ENCODE measurements around the gene CNNM2.
"Not testable (repeated sequence)": the region's sequence is repeated elsewhere in the genome, so short reads cannot be mapped to it uniquely, and the experiment has no call there.

The CNNM2 gene

GRCh38 chr10:103127241-103127640 lies 209.1 kb downstream of the CNNM2 start:
- Histone ChIP-seq H3K27me3 (ENCODE audit: insufficient read depth, low read length, poor library complexity, severe bottlenecking) (no peaks in the 10 kb centered on the region), H3K9me3 (ENCODE audit: insufficient read depth, low read depth, low read length) (no peaks in the 10 kb centered on the region), H3K4me2 (ENCODE audit: low read depth, low read length, poor library complexity, severe bottlenecking) (no peak overlapping the region), H3K9me2 (replicated peaks; ENCODE audit: low read depth, low read length) (no peaks in the 10 kb centered on the region), H3K36me3 (ENCODE audit: insufficient read depth, low read length) (peaks cover 23% of the 10 kb centered on the region; the same call in 1 of the 2 replicates), H2AFZ (ENCODE audit: low read length) (no peak overlapping the region), H3K4me1 (ENCODE audit: insufficient read depth, low read length, poor library complexity, severe bottlenecking) (peaks cover 18% of the 10 kb centered on the region), H3K79me2 (ENCODE audit: insufficient read depth, low read length) (peaks cover 25% of the 10 kb centered on the region; the same call in 1 of the 2 replicates), H4K20me1 (ENCODE audit: insufficient read depth, low read length, poor library complexity, severe bottlenecking) (peaks cover 29% of the 10 kb centered on the region), H3K9ac (ENCODE audit: low read depth, low read length, poor library complexity, severe bottlenecking) (no peak overlapping the region), H3K4me3 (ENCODE audit: low read length, poor library complexity, severe bottlenecking) (no peak overlapping the region), H3F3A (ENCODE audit: low read depth) (no peaks in the 10 kb centered on the region)
- TF ChIP-seq CTCF (conservative IDR thresholded peaks at IDR 0.05; ENCODE audit: low read length) (no peak), EZH2phosphoT487 (IDR thresholded peaks at IDR 0.05; ENCODE audit: borderline replicate concordance) (no peak)

GRCh38 chr10:103130180-103130579 lies 212.1 kb downstream of the CNNM2 start:
- H2AFZ ChIP-seq (ENCODE audit: low read length); H3K4me2 ChIP-seq (ENCODE audit: low read depth, low read length, poor library complexity, severe bottlenecking); H3K27me3 ChIP-seq (ENCODE audit: insufficient read depth, low read length, poor library complexity, severe bottlenecking); H3F3A ChIP-seq (ENCODE audit: low read depth); H3K9me2 ChIP-seq (replicated peaks; ENCODE audit: low read depth, low read length); H3K4me3 ChIP-seq (ENCODE audit: low read length, poor library complexity, severe bottlenecking); H3K9ac ChIP-seq (ENCODE audit: low read depth, low read length, poor library complexity, severe bottlenecking); H3K79me2 ChIP-seq (ENCODE audit: insufficient read depth, low read length); H3K9me3 ChIP-seq (ENCODE audit: insufficient read depth, low read depth, low read length): not testable (repeated sequence)
- Histone ChIP-seq H4K20me1 (ENCODE audit: insufficient read depth, low read length, poor library complexity, severe bottlenecking) (peaks cover 19% of the 10 kb centered on the region), H3K36me3 (ENCODE audit: insufficient read depth, low read length) (peaks cover 42% of the 10 kb centered on the region; the same call in 1 of the 2 replicates), H3K4me1 (ENCODE audit: insufficient read depth, low read length, poor library complexity, severe bottlenecking) (peaks cover 15% of the 10 kb centered on the region)

- H3K79me2 ChIP-seq (ENCODE audit: insufficient read depth, low read length) = no peaks in the 10 kb centered on the region
- no peaks in the 10 kb centered on the region for H3K9me2 ChIP-seq (replicated peaks; ENCODE audit: low read depth, low read length)
- no peaks in the 10 kb centered on the region for H3K27me3 ChIP-seq (ENCODE audit: insufficient read depth, low read length, poor library complexity, severe bottlenecking)
- no peaks in the 10 kb centered on the region for H3K9me3 ChIP-seq (ENCODE audit: insufficient read depth, low read depth, low read length)
- TF ChIP-seq EZH2phosphoT487 (IDR thresholded peaks at IDR 0.05; ENCODE audit: borderline replicate concordance) = no peak
- no peak for TF ChIP-seq CTCF (conservative IDR thresholded peaks at IDR 0.05; ENCODE audit: low read length)
- H3F3A ChIP-seq (ENCODE audit: low read depth) = no peaks in the 10 kb centered on the region
- H4K20me1 ChIP-seq (ENCODE audit: insufficient read depth, low read length, poor library complexity, severe bottlenecking) = peaks cover 13% of the 10 kb centered on the region
- H3K4me3 ChIP-seq (ENCODE audit: low read length, poor library complexity, severe bottlenecking) = no peak overlapping the region
- peaks cover 10% of the 10 kb centered on the region for H3K4me1 ChIP-seq (ENCODE audit: insufficient read depth, low read length, poor library complexity, severe bottlenecking)
- H3K4me2 ChIP-seq (ENCODE audit: low read depth, low read length, poor library complexity, severe bottlenecking) = no peak overlapping the region
- H3K36me3 ChIP-seq (ENCODE audit: insufficient read depth, low read length) = peaks cover 46% of the 10 kb centered on the region
- H3K9ac ChIP-seq (ENCODE audit: low read depth, low read length, poor library complexity, severe bottlenecking) = no peak overlapping the region
- no peak overlapping the region for H2AFZ ChIP-seq (ENCODE audit: low read length)
Measured at GRCh38 chr10:103130910-103131309, 212.8 kb downstream of the CNNM2 start.

- H3K4me2 ChIP-seq (ENCODE audit: low read depth, low read length, poor library complexity, severe bottlenecking); H3K79me2 ChIP-seq (ENCODE audit: insufficient read depth, low read length); H3K9ac ChIP-seq (ENCODE audit: low read depth, low read length, poor library complexity, severe bottlenecking); H2AFZ ChIP-seq (ENCODE audit: low read length); H3K9me2 ChIP-seq (replicated peaks; ENCODE audit: low read depth, low read length); H3K27me3 ChIP-seq (ENCODE audit: insufficient read depth, low read length, poor library complexity, severe bottlenecking); H3F3A ChIP-seq (ENCODE audit: low read depth); H4K20me1 ChIP-seq (ENCODE audit: insufficient read depth, low read length, poor library complexity, severe bottlenecking); H3K4me3 ChIP-seq (ENCODE audit: low read length, poor library complexity, severe bottlenecking); H3K9me3 ChIP-seq (ENCODE audit: insufficient read depth, low read depth, low read length); H3K4me1 ChIP-seq (ENCODE audit: insufficient read depth, low read length, poor library complexity, severe bottlenecking): not testable (repeated sequence)
- H3K36me3 ChIP-seq (ENCODE audit: insufficient read depth, low read length) = peaks cover 72% of the 10 kb centered on the region
Measured at GRCh38 chr10:103135168-103135567, 217.1 kb downstream of the CNNM2 start.
